ENCODE data around the gene CRHR1. TPM values are rescaled to one million over a fixed set of nuclear protein-coding genes. Genes with fewer than 3 reads are reported as not detected.
"Not testable (repeated sequence)": the region's sequence is repeated elsewhere in the genome, so short reads cannot be mapped to it uniquely, and the experiment has no call there.

CRHR1 gene
- polyA plus RNA-seq, 12 donors = 0.27 to 0.72 (median 0.40) TPM; not detected in 8

GRCh38 chr17:45844695-45845375 is 60.7 kb downstream of the CRHR1 start, which contains the start of gene SPPL2C:
Gene SPPL2C, plus strand, starts transcription at chr17:45844881. Its CDS starts 26 bp downstream, at chr17:45844907.
- DNase-seq = no peak

GRCh38 chr17:45845376-45846185 is 61.5 kb downstream of the CRHR1 start:
- DNase-seq = no peak

- DNase-seq = no peak
These were observed 62.1 kb downstream of the CRHR1 start for GRCh38 chr17:45846223-45846622.

- DNase-seq = no peak
These were observed 62.5 kb downstream of the CRHR1 start for GRCh38 chr17:45846646-45847045.

GRCh38 chr17:45847101-45847500 is 63.0 kb downstream of the CRHR1 start:
- no peak for DNase-seq

- DNase-seq = no peak
These were observed 63.6 kb downstream of the CRHR1 start for GRCh38 chr17:45847747-45848146.

- DNase-seq = no peak
These were observed 64.3 kb downstream of the CRHR1 start for GRCh38 chr17:45848405-45848804.

- no peak for DNase-seq
These were observed 64.9 kb downstream of the CRHR1 start for GRCh38 chr17:45848868-45849535.

GRCh38 chr17:45849536-45849990 is 65.4 kb downstream of the CRHR1 start:
- no peak for DNase-seq

- no peak for DNase-seq
These were observed 65.9 kb downstream of the CRHR1 start for GRCh38 chr17:45850011-45850410.

GRCh38 chr17:45850468-45850867 is 66.3 kb downstream of the CRHR1 start:
- no peak for DNase-seq

- DNase-seq = no peak
These were observed 66.9 kb downstream of the CRHR1 start for GRCh38 chr17:45851022-45851421.

- no peak for DNase-seq
These were observed 67.3 kb downstream of the CRHR1 start for GRCh38 chr17:45851464-45851863.

GRCh38 chr17:45851873-45852272 is 67.8 kb downstream of the CRHR1 start:
- DNase-seq = no peak

- peak; percentile 44 for DNase-seq
These were observed 68.6 kb downstream of the CRHR1 start for GRCh38 chr17:45852535-45853297.

GRCh38 chr17:45854209-45854608 is 70.1 kb downstream of the CRHR1 start:
- DNase-seq = no peak

- no peak for DNase-seq
These were observed 71.7 kb downstream of the CRHR1 start for GRCh38 chr17:45855691-45856336.

GRCh38 chr17:45857977-45858708 is 74.0 kb downstream of the CRHR1 start:
- DNase-seq = peak; percentile 48

GRCh38 chr17:45861165-45861564 is 77.0 kb downstream of the CRHR1 start:
- DNase-seq = no peak

GRCh38 chr17:45862127-45862526 is 78.0 kb downstream of the CRHR1 start:
- DNase-seq = not testable (repeated sequence)
